HG03432 (cell line): ENCODE measurements around the gene PCNX2.
A peak's percentile ranks its signal among the peaks of the same experiment; 100 is the strongest.

ENCODE experiments used
- ATAC-seq: cut with Tn5 transposase; IDR thresholded peaks from one replicate; pipeline ENCODE4 v1.9.1; 2021; ENCODE audit warnings: mild to moderate bottlenecking, moderate library complexity; ENCODE audit not compliant: unreplicated experiment

The PCNX2 gene

GRCh38 chr1:233320023-233320422, 24.5 kb upstream of the PCNX2 start:
- no peak for ATAC-seq

- ATAC-seq: no peak
Measured at GRCh38 chr1:233319272-233319671, 23.7 kb upstream of the PCNX2 start.

GRCh38 chr1:233316473-233316872, 20.9 kb upstream of the PCNX2 start:
- no peak for ATAC-seq

- no peak for ATAC-seq
Measured at GRCh38 chr1:233315718-233316301, 20.3 kb upstream of the PCNX2 start.

- no peak for ATAC-seq
Measured at GRCh38 chr1:233313434-233314155, 18.1 kb upstream of the PCNX2 start.

GRCh38 chr1:233304489-233305102, 9.1 kb upstream of the PCNX2 start:
- ATAC-seq: peak; percentile 51

- no peak for ATAC-seq
Measured at GRCh38 chr1:233300326-233300725, 4.8 kb upstream of the PCNX2 start.

GRCh38 chr1:233299450-233299849, 3.9 kb upstream of the PCNX2 start:
- ATAC-seq: no peak

GRCh38 chr1:233295975-233296322, 424 bp upstream of the PCNX2 start:
- no peak for ATAC-seq

GRCh38 chr1:233294913-233295236, 650 bp downstream of the PCNX2 start:
- ATAC-seq: peak; percentile 63

GRCh38 chr1:233293556-233294446, 1.7 kb downstream of the PCNX2 start:
- no peak for ATAC-seq

- ATAC-seq: no peak
Measured at GRCh38 chr1:233290396-233291034, 5.0 kb downstream of the PCNX2 start.

GRCh38 chr1:233289676-233290075, 5.8 kb downstream of the PCNX2 start:
- no peak for ATAC-seq

- no peak for ATAC-seq
Measured at GRCh38 chr1:233282582-233282886, 13.0 kb downstream of the PCNX2 start.

GRCh38 chr1:233281711-233282581, 13.6 kb downstream of the PCNX2 start:
- peak; percentile 94 for ATAC-seq

GRCh38 chr1:233279971-233280370, 15.6 kb downstream of the PCNX2 start:
- ATAC-seq: no peak

GRCh38 chr1:233278631-233279030, 16.9 kb downstream of the PCNX2 start:
- ATAC-seq: no peak

- no peak for ATAC-seq
Measured at GRCh38 chr1:233277637-233278606, 17.6 kb downstream of the PCNX2 start.

- no peak for ATAC-seq
Measured at GRCh38 chr1:233269656-233270055, 25.9 kb downstream of the PCNX2 start.
